ACC112 (cell line): ENCODE measurements around the gene CLINT1.

Experiments used
- H2AFZ ChIP-seq: fragments of 200-600 bp; sonication (generic); one replicate; pipeline ENCODE4 v1.6.0; 2017; ENCODE audit warnings: antibody characterized with exemption, low read length; ENCODE audit not compliant: unreplicated experiment
- H3K27ac ChIP-seq: fragments of 200-600 bp; sonication (generic); 2 replicates; pipeline ENCODE4 v1.5.1; 2014; ENCODE audit warnings: low read depth, mild to moderate bottlenecking, antibody characterized with exemption, low read length, moderate library complexity
- H3K27me3 ChIP-seq: fragments of 200-600 bp; sonication (generic); 2 replicates; pipeline ENCODE4 v1.6.1; 2014; ENCODE audit warnings: mild to moderate bottlenecking, antibody characterized with exemption, low read length, moderate library complexity, mixed read lengths; ENCODE audit not compliant: insufficient read depth
- H3K36me3 ChIP-seq: fragments of 200-600 bp; sonication (generic); 2 replicates; pipeline ENCODE4 v1.6.1; 2016; ENCODE audit warnings: mild to moderate bottlenecking, antibody characterized with exemption, low read length, moderate library complexity, mixed read lengths; ENCODE audit not compliant: insufficient read depth
- H3K4me1 ChIP-seq: fragments of 200-600 bp; sonication (generic); one replicate; pipeline ENCODE4 v1.6.1; 2016; ENCODE audit warnings: low read length, mixed read lengths; ENCODE audit not compliant: insufficient read depth, unreplicated experiment, control insufficient read depth
- H3K4me3 ChIP-seq: fragments of 200-600 bp; sonication (generic); 2 replicates; pipeline ENCODE4 v1.5.1; 2014; ENCODE audit warnings: mild to moderate bottlenecking, low read depth, low read length
- H3K79me2 ChIP-seq: fragments of 200-600 bp; sonication (generic); one replicate; pipeline ENCODE4 v1.6.0; 2016; ENCODE audit warnings: low read length; ENCODE audit not compliant: control insufficient read depth, unreplicated experiment, insufficient read depth

CLINT1 gene

GRCh38 chr5:157799578-157799977 lies 59.4 kb downstream of the CLINT1 start:
- Histone ChIP-seq H3K79me2 (no peaks in the 10 kb centered on the region), H3K27me3 (no peaks in the 10 kb centered on the region), H3K4me3 (no peak overlapping the region), H3K27ac (no peak overlapping the region), H2AFZ (no peak overlapping the region), H3K36me3 (peaks cover 8% of the 10 kb centered on the region; the same call in 1 of the 2 replicates), H3K4me1 (no peaks in the 10 kb centered on the region)

GRCh38 chr5:157793301-157793700 lies 65.6 kb downstream of the CLINT1 start:
- Histone ChIP-seq H3K27me3 (no peaks in the 10 kb centered on the region), H2AFZ (no peak overlapping the region), H3K36me3 (peaks cover 33% of the 10 kb centered on the region), H3K79me2 (no peaks in the 10 kb centered on the region), H3K4me3 (no peak overlapping the region), H3K27ac (no peak overlapping the region), H3K4me1 (no peaks in the 10 kb centered on the region)

GRCh38 chr5:157785801-157786200 lies 73.1 kb downstream of the CLINT1 start:
- Histone ChIP-seq H3K27ac (no peak overlapping the region), H3K27me3 (no peaks in the 10 kb centered on the region), H3K36me3 (peaks cover 25% of the 10 kb centered on the region), H3K79me2 (no peaks in the 10 kb centered on the region), H3K4me3 (no peak overlapping the region), H2AFZ (no peak overlapping the region), H3K4me1 (no peaks in the 10 kb centered on the region)

- H3K4me1 ChIP-seq, result no peaks in the 10 kb centered on the region
- 0 out of 2 replicates have a peak, but pooled peaks cover 2% of the 10 kb centered on the region for H3K36me3 ChIP-seq
- no peaks in the 10 kb centered on the region for H3K27me3 ChIP-seq
- no peaks in the 10 kb centered on the region for H3K79me2 ChIP-seq
- no peak overlapping the region for H2AFZ ChIP-seq
- H3K4me3 ChIP-seq, result no peak overlapping the region
- H3K27ac ChIP-seq, result no peak overlapping the region
These were observed 79.7 kb downstream of the CLINT1 start for GRCh38 chr5:157779221-157779620.

- Histone ChIP-seq H2AFZ (no peak overlapping the region), H3K27me3 (no peaks in the 10 kb centered on the region), H3K27ac (no peak overlapping the region), H3K4me1 (no peaks in the 10 kb centered on the region), H3K4me3 (no peak overlapping the region), H3K79me2 (no peaks in the 10 kb centered on the region), H3K36me3 (no peaks in the 10 kb centered on the region)
These were observed 80.7 kb downstream of the CLINT1 start for GRCh38 chr5:157778121-157778805.

GRCh38 chr5:157772127-157772526 lies 86.8 kb downstream of the CLINT1 start:
- Histone ChIP-seq H3K27me3 (no peaks in the 10 kb centered on the region), H3K79me2 (no peaks in the 10 kb centered on the region), H2AFZ (no peak overlapping the region), H3K27ac (no peak overlapping the region), H3K4me1 (peaks cover 10% of the 10 kb centered on the region), H3K4me3 (no peak overlapping the region), H3K36me3 (no peaks in the 10 kb centered on the region)

- Histone ChIP-seq H3K36me3 (no peaks in the 10 kb centered on the region), H3K4me3 (no peak overlapping the region), H2AFZ (no peak overlapping the region), H3K27me3 (no peaks in the 10 kb centered on the region), H3K79me2 (no peaks in the 10 kb centered on the region), H3K4me1 (peaks cover 10% of the 10 kb centered on the region), H3K27ac (no peak overlapping the region)
These were observed 88.3 kb downstream of the CLINT1 start for GRCh38 chr5:157770665-157771064.

GRCh38 chr5:157767689-157768088 lies 91.3 kb downstream of the CLINT1 start:
- Histone ChIP-seq H3K36me3 (no peaks in the 10 kb centered on the region), H3K4me1 (peaks cover 10% of the 10 kb centered on the region), H2AFZ (no peak overlapping the region), H3K4me3 (no peak overlapping the region), H3K79me2 (no peaks in the 10 kb centered on the region), H3K27ac (peak overlapping the region; percentile 74), H3K27me3 (no peaks in the 10 kb centered on the region)

- Histone ChIP-seq H3K27me3 (no peaks in the 10 kb centered on the region), H3K27ac (no peak overlapping the region), H2AFZ (no peak overlapping the region), H3K36me3 (no peaks in the 10 kb centered on the region), H3K4me1 (peaks cover 10% of the 10 kb centered on the region), H3K79me2 (no peaks in the 10 kb centered on the region), H3K4me3 (no peak overlapping the region)
These were observed 92.0 kb downstream of the CLINT1 start for GRCh38 chr5:157766902-157767301.

- H3K36me3 ChIP-seq, result no peaks in the 10 kb centered on the region
- H2AFZ ChIP-seq, result no peak overlapping the region
- H3K27ac ChIP-seq, result no peak overlapping the region
- no peak overlapping the region for H3K4me3 ChIP-seq
- H3K27me3 ChIP-seq, result no peaks in the 10 kb centered on the region
- no peaks in the 10 kb centered on the region for H3K79me2 ChIP-seq
- peaks cover 10% of the 10 kb centered on the region for H3K4me1 ChIP-seq
These were observed 92.5 kb downstream of the CLINT1 start for GRCh38 chr5:157766442-157766841.

GRCh38 chr5:157764531-157764930 lies 94.4 kb downstream of the CLINT1 start:
- Histone ChIP-seq H3K4me3 (no peak overlapping the region), H3K4me1 (peaks cover 10% of the 10 kb centered on the region), H3K79me2 (no peaks in the 10 kb centered on the region), H2AFZ (no peak overlapping the region), H3K36me3 (no peaks in the 10 kb centered on the region), H3K27me3 (no peaks in the 10 kb centered on the region), H3K27ac (no peak overlapping the region)
